Epithelial cell of umbilical artery (primary cell): ENCODE results near the gene PIWIL1. TPM values are rescaled to one million over a fixed set of nuclear protein-coding genes. Genes with fewer than 3 reads are reported as not detected.

ENCODE experiments used
- total RNA-seq: library from RNA; depleted of rRNA; stranded (reverse); fragments of >200 nt; gene quantifications from 2 replicates; pipeline ENCODE4 v1.2.3, GENCODE V29; 2014

The PIWIL1 gene
- total RNA-seq, result not detected in 2 replicates

GRCh38 chr12:130337488-130338303 lies at the start of gene PIWIL1:
Gene PIWIL1, plus strand, starts transcription at chr12:130337887. Its CDS starts 4,705 bp downstream, at chr12:130342592.

Other genes with a start within 250 kb of the PIWIL1 start
- not detected in 2 replicates for gene FZD10, start 175.4 kb upstream of the PIWIL1 start, total RNA-seq